Activated effector memory CD4-positive, alpha-beta T cell treated with Interleukin-2 at 50 U/mL for 16 hours (primary cell): Measurements from ENCODE around the gene CHN1.

Experiments used
- DNase-seq: peaks from one replicate; pipeline ENCODE4 v3.0.0-alpha.2; 2020

CHN1 gene

GRCh38 chr2:174824068-174824467, 181.1 kb downstream of the CHN1 start:
- no peak for DNase-seq

- DNase-seq, result no peak
Measured at GRCh38 chr2:174821628-174822027, 183.6 kb downstream of the CHN1 start.

- DNase-seq, result no peak
Measured at GRCh38 chr2:174820361-174820760, 184.8 kb downstream of the CHN1 start.

DNA sequence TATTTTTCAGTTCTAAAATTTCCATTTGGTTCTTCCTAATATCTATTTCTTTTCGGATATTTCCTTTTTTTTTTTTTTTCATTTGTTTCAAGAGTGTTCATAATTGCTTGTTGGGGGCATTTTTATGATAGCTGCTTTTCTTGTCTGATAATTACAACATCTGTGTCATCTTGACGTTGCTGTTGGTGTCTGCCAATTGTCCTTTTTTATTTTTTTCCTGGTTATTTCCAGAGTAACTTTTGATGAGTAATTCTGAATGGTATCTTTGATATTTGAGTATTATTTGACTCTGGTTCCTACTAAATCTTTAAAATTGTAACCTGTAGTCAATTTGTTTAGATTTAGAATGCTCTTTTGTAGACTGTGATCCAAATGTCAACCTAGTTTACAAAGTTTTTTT, 189.7 kb downstream of the CHN1 start:
- DNase-seq, result no peak

DNA sequence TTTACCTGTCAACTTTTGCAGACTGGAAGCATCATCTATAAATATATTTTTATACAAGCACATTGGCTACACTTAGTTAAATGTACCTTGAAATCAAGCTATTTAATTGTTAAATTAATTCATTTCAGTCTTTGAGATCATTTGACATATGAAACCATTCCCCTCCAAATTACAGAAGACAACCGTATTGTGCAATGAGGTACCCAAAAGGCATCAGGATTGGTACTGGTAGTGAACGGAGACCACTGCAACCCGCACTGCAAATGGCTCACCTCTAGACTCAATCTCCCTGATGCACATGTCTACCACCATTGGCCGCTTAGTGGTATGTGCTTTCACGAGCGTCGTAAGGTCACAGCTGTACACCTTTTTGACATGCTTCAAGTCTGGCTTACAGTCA, 193.1 kb downstream of the CHN1 start:
- no peak for DNase-seq

GRCh38 chr2:174807931-174808330, 197.2 kb downstream of the CHN1 start:
- no peak for DNase-seq

DNA sequence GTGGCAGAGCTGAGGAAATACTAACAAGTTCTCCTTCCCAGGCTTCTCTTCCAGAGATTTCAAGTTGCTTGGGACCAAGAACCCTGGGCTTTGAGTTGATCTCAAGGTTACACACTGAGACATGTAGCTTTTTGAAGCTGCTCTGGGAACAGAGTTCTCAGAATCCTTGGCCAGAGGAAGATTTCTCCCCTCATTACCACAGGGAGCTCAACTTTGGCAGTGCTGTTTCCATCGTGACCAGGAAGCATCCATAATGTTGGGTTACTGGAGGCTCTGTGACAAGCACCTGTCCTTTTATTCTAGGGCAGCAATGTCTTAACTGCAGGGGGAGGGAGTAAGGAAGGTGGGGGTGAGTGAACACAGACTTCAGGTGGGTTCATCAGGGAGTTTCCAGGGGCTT, 199.4 kb downstream of the CHN1 start:
- DNase-seq, result no peak

DNA sequence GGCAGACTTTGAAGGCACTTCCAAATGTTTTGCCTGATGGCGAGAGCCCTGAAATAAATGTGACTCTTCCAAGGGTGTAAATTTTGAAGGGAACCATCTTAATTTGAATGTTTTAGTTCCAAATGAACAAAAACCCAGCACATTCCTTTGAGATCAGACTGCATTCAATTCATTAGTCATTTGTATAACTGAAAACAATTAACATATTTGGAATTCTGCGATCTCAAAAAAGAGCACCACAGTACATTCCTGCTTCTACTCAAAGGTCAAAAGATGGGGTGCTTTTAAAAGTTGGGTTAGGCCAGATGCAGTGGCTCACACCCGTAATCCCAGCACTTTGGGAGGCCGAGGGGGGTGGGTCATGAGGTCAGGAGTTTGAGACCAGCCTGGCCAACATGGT, 202.7 kb downstream of the CHN1 start:
- DNase-seq, result no peak

- no peak for DNase-seq
Measured at GRCh38 chr2:174800436-174801205, 204.6 kb downstream of the CHN1 start.

DNA sequence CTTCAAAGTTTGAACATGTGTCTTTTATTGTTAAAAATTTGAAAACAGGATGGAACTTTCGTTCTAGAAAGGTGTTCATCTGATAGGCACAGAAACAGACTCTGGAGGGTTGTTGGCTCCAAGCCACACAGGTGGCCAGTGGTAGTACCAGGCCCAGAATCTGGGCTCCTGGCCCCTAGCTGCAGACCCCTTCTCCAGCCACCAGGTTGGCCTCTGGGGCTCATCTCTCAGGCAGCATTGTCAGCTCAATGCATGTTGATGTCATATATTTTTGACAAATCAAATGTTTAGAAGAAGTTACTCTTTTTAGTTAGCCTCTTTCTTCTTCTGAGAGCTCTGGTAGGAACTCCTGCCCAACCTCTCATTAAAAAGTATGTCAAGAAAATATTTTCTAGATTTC, 206.4 kb downstream of the CHN1 start:
- DNase-seq, result no peak

DNA sequence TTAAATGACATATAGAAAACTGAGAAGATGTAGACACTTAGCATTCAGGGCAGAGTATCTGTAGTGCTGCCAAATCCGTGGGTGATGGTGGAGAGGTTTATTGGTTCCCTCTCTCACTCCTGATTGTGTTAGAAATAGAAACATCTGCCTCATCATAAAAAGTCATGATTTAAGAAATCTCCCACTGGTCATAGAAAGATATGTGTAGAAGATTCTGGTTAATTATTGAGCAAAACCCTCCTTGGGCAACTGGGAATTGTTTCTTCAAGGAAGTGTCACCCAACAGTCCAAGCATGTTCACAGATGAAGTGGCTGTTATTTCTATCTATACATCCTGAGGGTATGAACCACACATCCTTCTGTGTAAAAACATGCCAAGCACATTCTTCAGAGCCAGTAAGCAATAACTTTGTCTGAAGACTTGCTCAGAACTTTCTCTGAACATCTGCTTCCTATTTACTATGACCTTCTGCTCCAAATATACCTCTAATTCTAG, 207.4 kb downstream of the CHN1 start:
- no peak for DNase-seq

GRCh38 chr2:174796319-174796771, 208.8 kb downstream of the CHN1 start:
- DNase-seq, result no peak

DNA sequence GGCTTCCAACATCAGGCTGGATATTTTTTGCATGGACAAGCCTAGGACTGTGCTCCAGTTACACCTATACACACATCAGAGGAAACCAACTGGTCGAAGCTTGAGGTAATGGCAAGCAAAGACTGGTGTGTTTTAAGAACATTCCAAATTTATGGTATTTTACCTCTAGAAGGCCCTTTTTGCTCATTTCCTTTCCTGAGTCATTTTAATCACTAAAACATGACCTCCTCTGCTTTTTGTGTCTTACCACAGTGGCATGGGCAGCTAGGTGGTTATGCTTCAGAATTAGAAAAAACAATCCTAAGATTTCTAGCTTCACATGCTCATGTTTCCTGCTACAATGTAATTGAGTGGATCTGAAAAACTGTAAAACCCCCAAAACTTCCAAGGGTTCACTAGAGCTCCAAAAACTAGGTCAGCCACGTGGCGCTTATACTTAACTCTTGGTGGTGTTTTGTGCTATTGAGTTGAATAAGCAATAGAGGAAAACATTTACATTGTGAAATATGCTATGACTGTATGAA, 210.3 kb downstream of the CHN1 start:
- DNase-seq, result no peak

- no peak for DNase-seq
Measured at GRCh38 chr2:174792309-174793025, 212.7 kb downstream of the CHN1 start.

GRCh38 chr2:174791746-174792280, 213.4 kb downstream of the CHN1 start:
- DNase-seq, result no peak

- no peak for DNase-seq
Measured at GRCh38 chr2:174791020-174791419, 214.2 kb downstream of the CHN1 start.

GRCh38 chr2:174789001-174789400, 216.2 kb downstream of the CHN1 start:
- no peak for DNase-seq

DNA sequence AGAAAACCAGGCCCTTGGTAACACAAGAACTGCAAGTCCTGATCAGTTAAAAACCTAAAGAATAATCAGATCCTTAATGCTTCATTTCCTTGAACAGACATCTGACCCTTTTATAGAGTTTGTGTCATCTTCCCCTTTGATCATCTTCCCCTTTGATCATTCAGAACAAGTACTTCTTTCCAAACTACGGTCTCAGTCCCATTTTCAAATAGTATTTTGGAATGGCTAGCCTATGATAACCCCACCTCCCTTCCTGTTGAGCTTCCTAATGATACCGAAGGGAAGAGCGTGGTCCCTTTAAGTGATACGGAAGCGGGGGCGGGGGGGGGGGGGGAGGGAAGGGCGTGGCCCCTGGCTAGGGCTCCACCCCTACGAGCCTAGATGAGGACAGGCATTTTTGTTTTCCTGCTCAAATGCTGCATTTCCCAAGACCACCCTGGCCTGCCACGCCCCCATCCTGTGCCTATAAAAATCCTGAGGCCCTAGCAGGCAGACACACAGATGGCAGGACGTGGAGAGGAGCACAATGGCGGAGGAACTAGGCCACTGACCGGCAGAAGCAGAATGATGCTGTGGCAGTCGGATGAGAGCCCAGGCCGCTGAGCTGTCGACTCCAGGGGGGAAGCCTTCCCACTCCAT, 216.8 kb downstream of the CHN1 start:
- no peak for DNase-seq

DNA sequence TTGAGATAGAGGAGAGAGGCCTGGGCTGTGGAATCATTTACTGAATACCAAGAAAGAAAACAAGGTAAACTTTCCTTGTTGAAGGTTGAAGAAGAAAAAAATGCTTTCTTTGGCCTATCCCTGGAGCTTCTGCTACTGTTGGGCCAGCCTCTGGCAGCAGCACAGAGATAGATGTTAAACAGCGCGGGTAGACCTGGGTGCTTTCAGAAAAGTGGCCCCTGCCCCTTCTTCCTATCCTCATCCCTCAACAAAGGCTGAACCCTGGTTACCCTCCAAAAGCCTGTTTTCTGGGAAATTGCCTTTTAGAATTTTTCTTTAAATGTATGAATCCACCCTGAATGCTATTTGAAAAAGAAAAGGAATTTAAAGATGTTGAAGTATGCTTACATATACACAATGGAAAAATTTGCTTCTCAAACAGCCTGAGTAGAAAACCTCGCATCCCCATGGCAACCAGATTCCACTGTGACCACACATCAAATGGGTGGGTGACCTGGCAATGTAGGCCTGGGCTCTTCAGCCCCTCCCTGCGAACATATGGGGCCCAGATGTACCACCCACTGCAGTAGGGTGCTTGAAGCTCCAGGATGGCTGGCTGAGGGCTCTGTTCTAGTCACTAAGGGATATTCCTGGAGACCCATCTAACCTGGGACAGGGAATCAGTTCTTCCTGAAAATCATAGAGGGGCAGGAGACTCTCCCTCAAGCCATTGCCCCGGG, 217.5 kb downstream of the CHN1 start:
- no peak for DNase-seq

- DNase-seq, result no peak
Measured at GRCh38 chr2:174786066-174786725, 219.0 kb downstream of the CHN1 start.

GRCh38 chr2:174785481-174785880, 219.7 kb downstream of the CHN1 start:
- DNase-seq, result no peak

- DNase-seq, result no peak
Measured at GRCh38 chr2:174784909-174785308, 220.3 kb downstream of the CHN1 start.
